Measurements from ENCODE around the gene BCLAF1. TPM values are rescaled to one million over a fixed set of nuclear protein-coding genes. Genes with fewer than 3 reads are reported as not detected.

BCLAF1 gene
- total and polyA plus RNA-seq, 4 donors, result 23.2 to 326 (median 68.5) TPM

- DNase-seq (peak in 2 of 3 donors; percentile 41 to 64), ATAC-seq (ENCODE audit: insufficient read depth, low FRiP score) (no peak)
- TF ChIP-seq CTCF (IDR thresholded peaks at IDR 0.05; ENCODE audit: control extremely low read depth, extremely low read depth), result no peak
- 64 to 83% methylated on average over 3 of the region's 3 CpGs for WGBS, 2 donors
- Histone ChIP-seq H3K9ac (ENCODE audit: insufficient read depth in 1 of 2, low read length in 2 of 2) (no peak overlapping the region), H3K4me1 (ENCODE audit: control insufficient read depth in 5 of 5, insufficient read depth in 5 of 5, low read length in 5 of 5) (peaks cover 0 to 26% (median 0%) of the 10 kb centered on the region in 5 donors), H3K9me3 (ENCODE audit: control insufficient read depth in 4 of 4, insufficient read depth in 3 of 4, low read length in 3 of 4) (no peaks in the 10 kb centered on the region), H3K4me3 (no peak overlapping the region), H3K27me3 (ENCODE audit: control insufficient read depth in 3 of 3, insufficient read depth in 3 of 3, low read length in 2 of 3) (no peaks in the 10 kb centered on the region), H3K36me3 (ENCODE audit: control insufficient read depth in 4 of 4, insufficient read depth in 4 of 4, low read length in 4 of 4) (no peaks in the 10 kb centered on the region), H3K27ac (ENCODE audit: low read depth in 1 of 2, low read length in 1 of 2) (no peak overlapping the region)
Observed at GRCh38 chr6:136337121-136337520, 47.5 kb upstream of the BCLAF1 start.

- no peak for TF ChIP-seq CTCF (IDR thresholded peaks at IDR 0.05; ENCODE audit: control extremely low read depth, extremely low read depth)
- peak; percentile 60 to 88 (median 71) for DNase-seq
- 81 to 91% methylated on average over 12 of the region's 12 CpGs for WGBS, 2 donors
- Histone ChIP-seq H3K9ac (ENCODE audit: insufficient read depth in 1 of 2, low read length in 2 of 2) (no peak overlapping the region), H3K9me3 (ENCODE audit: control insufficient read depth in 4 of 4, insufficient read depth in 3 of 4, low read length in 3 of 4) (no peaks in the 10 kb centered on the region), H3K27me3 (ENCODE audit: control insufficient read depth in 3 of 3, insufficient read depth in 3 of 3, low read length in 2 of 3) (no peaks in the 10 kb centered on the region), H3K4me1 (ENCODE audit: control insufficient read depth in 5 of 5, insufficient read depth in 5 of 5, low read length in 5 of 5) (peaks cover 0 to 26% (median 0%) of the 10 kb centered on the region in 5 donors), H3K27ac (ENCODE audit: low read depth in 1 of 2, low read length in 1 of 2) (no peak overlapping the region), H3K4me3 (no peak overlapping the region), H3K36me3 (ENCODE audit: control insufficient read depth in 4 of 4, insufficient read depth in 4 of 4, low read length in 4 of 4) (no peaks in the 10 kb centered on the region)
- no peak for ATAC-seq (ENCODE audit: insufficient read depth, low FRiP score)
Observed at GRCh38 chr6:136335736-136336363, 46.2 kb upstream of the BCLAF1 start.

GRCh38 chr6:136334853-136335252 is 45.2 kb upstream of the BCLAF1 start:
- TF ChIP-seq CTCF (IDR thresholded peaks at IDR 0.05; ENCODE audit: control extremely low read depth, extremely low read depth), result no peak
- no peak overlapping the region for H3K27ac ChIP-seq (ENCODE audit: low read depth in 1 of 2, low read length in 1 of 2)
- WGBS, 2 donors, result 67 to 80% methylated on average over 9 of the region's 9 CpGs
- no peak overlapping the region for H3K4me3 ChIP-seq
- DNase-seq (no peak), ATAC-seq (ENCODE audit: insufficient read depth, low FRiP score) (no peak)
- no peaks in the 10 kb centered on the region for H3K27me3 ChIP-seq (ENCODE audit: control insufficient read depth in 3 of 3, insufficient read depth in 3 of 3, low read length in 2 of 3)
- H3K9ac ChIP-seq (ENCODE audit: insufficient read depth in 1 of 2, low read length in 2 of 2), result no peak overlapping the region
- peaks cover 0 to 26% (median 0%) of the 10 kb centered on the region in 5 donors for H3K4me1 ChIP-seq (ENCODE audit: control insufficient read depth in 5 of 5, insufficient read depth in 5 of 5, low read length in 5 of 5)
- no peaks in the 10 kb centered on the region for H3K36me3 ChIP-seq (ENCODE audit: control insufficient read depth in 4 of 4, insufficient read depth in 4 of 4, low read length in 4 of 4)
- no peaks in the 10 kb centered on the region for H3K9me3 ChIP-seq (ENCODE audit: control insufficient read depth in 4 of 4, insufficient read depth in 3 of 4, low read length in 3 of 4)

GRCh38 chr6:136334465-136334846 is 44.8 kb upstream of the BCLAF1 start:
- no peaks in the 10 kb centered on the region for H3K36me3 ChIP-seq (ENCODE audit: control insufficient read depth in 4 of 4, insufficient read depth in 4 of 4, low read length in 4 of 4)
- H3K9me3 ChIP-seq (ENCODE audit: control insufficient read depth in 4 of 4, insufficient read depth in 3 of 4, low read length in 3 of 4), result no peaks in the 10 kb centered on the region
- ATAC-seq (ENCODE audit: insufficient read depth, low FRiP score) (no peak), DNase-seq (peak in 1 of 3 donors; percentile 41)
- TF ChIP-seq CTCF (IDR thresholded peaks at IDR 0.05; ENCODE audit: control extremely low read depth, extremely low read depth), result no peak
- no peak overlapping the region for H3K4me3 ChIP-seq
- WGBS, 2 donors, result 88 to 90% methylated on average over 13 of the region's 13 CpGs
- H3K27me3 ChIP-seq (ENCODE audit: control insufficient read depth in 3 of 3, insufficient read depth in 3 of 3, low read length in 2 of 3), result no peaks in the 10 kb centered on the region
- no peak overlapping the region for H3K27ac ChIP-seq (ENCODE audit: low read depth in 1 of 2, low read length in 1 of 2)
- peaks cover 0 to 26% (median 0%) of the 10 kb centered on the region in 5 donors for H3K4me1 ChIP-seq (ENCODE audit: control insufficient read depth in 5 of 5, insufficient read depth in 5 of 5, low read length in 5 of 5)
- H3K9ac ChIP-seq (ENCODE audit: insufficient read depth in 1 of 2, low read length in 2 of 2), result no peak overlapping the region

All from lung (tissue), 12 donors.